CD14-positive monocyte (primary cell): ENCODE measurements around the gene KIAA0040. TPM values are rescaled to one million over a fixed set of nuclear protein-coding genes. Genes with fewer than 3 reads are reported as not detected.

Source experiments
- DNase-seq, 3 donors: peaks; one replicate each; pipeline ENCODE4 v3.0.0-alpha.2; 2011 to 2022
- H2AFZ ChIP-seq: 2 replicates; pipeline ENCODE4 v1.6.0; 2012; ENCODE audit warnings: mild to moderate bottlenecking, low read depth, low read length, inconsistent platforms; ENCODE audit not compliant: insufficient read depth, poor library complexity, severe bottlenecking
- H3K27ac ChIP-seq, 2 donors: 1 replicate in 1 of 2; 2 replicates in 1 of 2; pipeline ENCODE4 v1.5.1; 2012 to 2013; ENCODE audit warnings: low read length in 2 of 2, control low read depth in 1 of 2, inconsistent platforms in 1 of 2, low read depth in 1 of 2, mild to moderate bottlenecking in 1 of 2
- H3K27me3 ChIP-seq, 2 donors: one replicate each; pipeline versions ENCODE4 v1.6.0 to v1.6.1; 2011 to 2013; ENCODE audit warnings: low read length in 2 of 2; ENCODE audit not compliant: control insufficient read depth in 2 of 2, insufficient read depth in 2 of 2
- H3K36me3 ChIP-seq, 2 donors: replicated peaks in 1 of 2; 1 replicate in 1 of 2; 2 replicates in 1 of 2; pipeline versions ENCODE4 v1.5.1 to v1.6.1; 2012 to 2013; ENCODE audit warnings: low read length in 2 of 2, control low read depth in 1 of 2, inconsistent platforms in 1 of 2, mild to moderate bottlenecking in 1 of 2; ENCODE audit not compliant: insufficient read depth in 2 of 2, control insufficient read depth in 1 of 2
- H3K4me1 ChIP-seq, 2 donors: 1 replicate in 1 of 2; 2 replicates in 1 of 2; pipeline versions ENCODE4 v1.5.1 to v1.6.1; 2012 to 2013; ENCODE audit warnings: low read length in 2 of 2, control low read depth in 1 of 2, inconsistent platforms in 1 of 2, mild to moderate bottlenecking in 1 of 2, moderate library complexity in 1 of 2; ENCODE audit not compliant: insufficient read depth in 2 of 2, control insufficient read depth in 1 of 2
- H3K4me2 ChIP-seq: replicated peaks from 2 replicates; pipeline ENCODE3; 2012; ENCODE audit warnings: low read length, moderate library complexity, mild to moderate bottlenecking; ENCODE audit not compliant: poor library complexity, severe bottlenecking; ENCODE audit errors: extremely low read depth
- H3K4me3 ChIP-seq, 3 experiments: fragments of 200-600 bp in 1 of 3; sonication (generic) in 1 of 3; replicated peaks in 1 of 3; 1 replicate in 2 of 3; 2 replicates in 1 of 3; pipeline ENCODE4 v1.5.1; 2011 to 2013; ENCODE audit warnings: low read length in 3 of 3, mild to moderate bottlenecking in 3 of 3, control low read depth in 2 of 3, low read depth in 2 of 3, inconsistent platforms in 1 of 3, moderate library complexity in 1 of 3
- H3K79me2 ChIP-seq: 2 replicates; pipeline ENCODE4 v1.6.0; 2012; ENCODE audit warnings: mild to moderate bottlenecking, control low read depth, inconsistent platforms, low read length, moderate library complexity; ENCODE audit not compliant: insufficient read depth
- H3K9ac ChIP-seq: 2 replicates; pipeline ENCODE4 v1.6.0; 2017; ENCODE audit warnings: low read length, mild to moderate bottlenecking; ENCODE audit not compliant: insufficient read depth, poor library complexity, severe bottlenecking
- H3K9me3 ChIP-seq, 2 donors: replicated peaks in 1 of 2; 1 replicate in 1 of 2; 2 replicates in 1 of 2; pipeline versions ENCODE4 v1.5.1 to v1.6.1; 2012 to 2013; ENCODE audit warnings: low read length in 2 of 2, control low read depth in 1 of 2; ENCODE audit not compliant: control insufficient read depth in 1 of 2, insufficient read depth in 1 of 2
- H4K20me1 ChIP-seq: 2 replicates; pipeline ENCODE4 v1.6.0; 2012; ENCODE audit warnings: mild to moderate bottlenecking, low read length, control low read depth, moderate library complexity; ENCODE audit not compliant: insufficient read depth
- H3K27ac Mint-ChIP-seq, 7 donors: one replicate each; pipeline ENCODE4 v1.8.0; 2020; ENCODE audit warnings: mild to moderate bottlenecking in 7 of 7, mixed read lengths in 7 of 7, moderate library complexity in 6 of 7, inconsistent platforms in 2 of 7
- H3K27me3 Mint-ChIP-seq, 3 donors: one replicate each; pipeline ENCODE4 v1.8.0; 2021 to 2022; ENCODE audit warnings: low read depth in 3 of 3, mild to moderate bottlenecking in 3 of 3, mixed read lengths in 3 of 3, moderate library complexity in 3 of 3, inconsistent platforms in 1 of 3
- H3K36me3 Mint-ChIP-seq, 2 donors: one replicate each; pipeline ENCODE4 v1.8.0; 2020; ENCODE audit warnings: mixed read lengths in 2 of 2, inconsistent platforms in 1 of 2, mild to moderate bottlenecking in 1 of 2
- H3K4me1 Mint-ChIP-seq: one replicate; pipeline ENCODE4 v1.8.0; 2020; ENCODE audit warnings: mild to moderate bottlenecking, mixed read lengths
- H3K4me3 Mint-ChIP-seq, 2 donors: one replicate each; pipeline ENCODE4 v1.8.0; 2020; ENCODE audit warnings: mild to moderate bottlenecking in 2 of 2, mixed read lengths in 2 of 2, moderate library complexity in 1 of 2
- H3K9me3 Mint-ChIP-seq, 7 donors: one replicate each; pipeline ENCODE4 v1.8.0; 2020 to 2022; ENCODE audit warnings: mixed read lengths in 7 of 7, mild to moderate bottlenecking in 6 of 7, moderate library complexity in 6 of 7, inconsistent platforms in 2 of 7
- WGBS: methylation state at CpG from one replicate; pipeline ENCODE4 v1.1.5; 2013; ENCODE audit warnings: missing lambda C conversion rate; ENCODE audit not compliant: insufficient coverage; 5-methylcytosine and 5-hydroxymethylcytosine counted together
- intact Hi-C, 2 donors: fragments of 100-400 bp; cut with micrococcal nuclease; formaldehyde crosslinking; loops; one replicate each; pipeline versions ENCODE4 v1.15.0 to v1.15.1; 2023
- polyA plus RNA-seq, 3 donors: library from polyadenylated mRNA; depleted of rRNA in 1 of 3; unstranded in 2 of 3; stranded (reverse) in 1 of 3; fragments of 300-500 nt in 2 of 3; fragments of >200 nt in 1 of 3; fragmentation: Illumina TruSeq in 2 of 3; gene quantifications; 1 replicate in 2 of 3; 2 replicates in 1 of 3; pipeline ENCODE4 v1.2.3, GENCODE V29; 2012 to 2021
- TF ChIP-seq, protein P1 (sequence below): fragments of 200-600 bp; IDR thresholded peaks from one replicate; pipeline ENCODE4 v1.8.0; 2022; ENCODE audit warnings: antibody characterized with exemption, mild to moderate bottlenecking

Gene KIAA0040
- polyA plus RNA-seq, 3 donors, result 24.0 to 35.4 (median 25.9) TPM

DNA sequence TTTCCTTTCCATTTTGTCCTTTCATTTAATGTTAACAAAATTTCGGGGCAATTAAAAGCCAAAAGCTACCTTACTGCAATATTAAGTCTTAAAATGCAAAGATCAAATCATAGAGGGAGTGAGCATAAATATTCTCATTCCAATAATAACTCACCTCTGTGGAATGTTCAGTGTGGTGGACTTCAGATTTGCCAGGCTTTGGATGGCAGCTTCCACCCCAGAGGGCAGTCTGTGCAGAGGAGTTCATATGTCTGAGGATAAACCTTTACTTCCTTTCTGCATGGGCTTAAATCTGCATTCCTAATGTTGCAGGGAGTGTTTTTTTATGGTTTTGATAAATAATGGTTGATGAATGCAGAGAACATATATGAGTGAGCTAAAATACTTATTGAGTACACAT lies 16.3 kb downstream of the KIAA0040 start:
- Histone ChIP-seq H3K79me2 (peaks cover 47% of the 10 kb centered on the region), H3K9ac (no peak overlapping the region), H3K9me3 (no peaks in the 10 kb centered on the region), H3K4me2 (no peak overlapping the region), H3K36me3 (peaks cover 42 to 76% of the 10 kb centered on the region in 2 donors), H3K4me1 (peaks cover 0 to 2% of the 10 kb centered on the region in 2 donors), H3K27me3 (no peaks in the 10 kb centered on the region), H2AFZ (no peak overlapping the region), H3K4me3 (no peak overlapping the region), H3K27ac (no peak overlapping the region), H4K20me1 (peaks cover 90% of the 10 kb centered on the region)
- Mint-ChIP-seq H3K4me1 (peaks cover 19% of the 10 kb centered on the region), H3K36me3 (peaks cover 68 to 70% of the 10 kb centered on the region in 2 donors), H3K27me3 (no peaks in the 10 kb centered on the region), H3K27ac (peak overlapping the region in 2 of 7 donors; percentile 14 to 20), H3K4me3 (no peak overlapping the region), H3K9me3 (no peaks in the 10 kb centered on the region)
- DNase-seq, result no peak
- intact Hi-C loops, result no loop called here
- TF ChIP-seq, protein P1, sequence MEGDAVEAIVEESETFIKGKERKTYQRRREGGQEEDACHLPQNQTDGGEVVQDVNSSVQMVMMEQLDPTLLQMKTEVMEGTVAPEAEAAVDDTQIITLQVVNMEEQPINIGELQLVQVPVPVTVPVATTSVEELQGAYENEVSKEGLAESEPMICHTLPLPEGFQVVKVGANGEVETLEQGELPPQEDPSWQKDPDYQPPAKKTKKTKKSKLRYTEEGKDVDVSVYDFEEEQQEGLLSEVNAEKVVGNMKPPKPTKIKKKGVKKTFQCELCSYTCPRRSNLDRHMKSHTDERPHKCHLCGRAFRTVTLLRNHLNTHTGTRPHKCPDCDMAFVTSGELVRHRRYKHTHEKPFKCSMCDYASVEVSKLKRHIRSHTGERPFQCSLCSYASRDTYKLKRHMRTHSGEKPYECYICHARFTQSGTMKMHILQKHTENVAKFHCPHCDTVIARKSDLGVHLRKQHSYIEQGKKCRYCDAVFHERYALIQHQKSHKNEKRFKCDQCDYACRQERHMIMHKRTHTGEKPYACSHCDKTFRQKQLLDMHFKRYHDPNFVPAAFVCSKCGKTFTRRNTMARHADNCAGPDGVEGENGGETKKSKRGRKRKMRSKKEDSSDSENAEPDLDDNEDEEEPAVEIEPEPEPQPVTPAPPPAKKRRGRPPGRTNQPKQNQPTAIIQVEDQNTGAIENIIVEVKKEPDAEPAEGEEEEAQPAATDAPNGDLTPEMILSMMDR, result no peak
- WGBS, result no CpG with 5 or more reads among the region's 1 CpG

DNA sequence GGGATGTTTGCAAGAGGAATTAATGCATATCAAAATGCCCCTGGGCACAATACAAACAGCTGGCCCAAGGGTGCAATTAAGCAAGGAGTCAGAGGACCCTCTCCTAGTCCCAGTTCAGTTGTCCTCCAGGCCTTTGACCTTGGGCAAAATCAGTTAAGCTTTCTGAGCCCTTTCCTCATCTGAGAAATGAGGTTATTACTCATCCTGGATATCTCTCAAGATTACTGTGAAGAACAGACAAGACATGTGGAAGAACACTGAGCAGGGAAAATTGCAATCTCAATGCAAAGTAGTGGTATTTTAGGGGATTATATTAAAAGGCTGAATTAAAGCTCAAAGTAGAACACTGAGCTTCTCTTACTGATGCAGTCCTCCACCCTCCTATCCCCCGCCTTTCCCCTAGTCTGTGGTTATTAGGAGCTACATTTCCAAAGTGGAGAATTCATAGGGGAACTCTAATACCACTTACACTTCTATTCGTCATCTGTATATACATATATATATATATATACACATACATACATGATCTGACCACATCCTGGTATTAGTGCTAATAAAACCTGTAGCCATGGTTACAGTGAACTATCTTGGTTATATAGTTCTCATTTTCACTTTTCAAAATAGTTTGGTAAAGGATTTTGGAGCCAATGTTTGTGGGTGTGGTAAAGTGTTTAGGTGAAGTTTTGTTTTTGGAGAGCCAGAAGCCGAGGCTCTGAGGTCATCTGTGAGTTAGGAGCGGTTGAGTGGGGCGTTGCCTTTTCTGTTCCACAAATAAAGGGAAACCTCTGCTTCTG lies 18.1 kb downstream of the KIAA0040 start:
- WGBS, result 84% methylated on average over 3 of the region's 5 CpGs
- TF ChIP-seq, protein P1, result no peak
- Histone ChIP-seq H3K4me2 (no peak overlapping the region), H3K36me3 (peaks cover 45 to 90% of the 10 kb centered on the region in 2 donors), H3K4me3 (no peak overlapping the region), H3K4me1 (no peaks in the 10 kb centered on the region), H2AFZ (no peak overlapping the region), H3K9ac (no peak overlapping the region), H4K20me1 (peaks cover 90% of the 10 kb centered on the region), H3K79me2 (peaks cover 32% of the 10 kb centered on the region), H3K9me3 (no peaks in the 10 kb centered on the region), H3K27ac (no peak overlapping the region), H3K27me3 (no peaks in the 10 kb centered on the region)
- peak overlapping the region in 1 of 7 donors; percentile 57 for H3K27ac Mint-ChIP-seq
- intact Hi-C loops, result no loop called here
- H3K27me3 Mint-ChIP-seq, result no peaks in the 10 kb centered on the region
- peaks cover 82 to 83% of the 10 kb centered on the region in 2 donors for H3K36me3 Mint-ChIP-seq
- peaks cover 20% of the 10 kb centered on the region for H3K4me1 Mint-ChIP-seq
- H3K4me3 Mint-ChIP-seq, result no peak overlapping the region
- no peaks in the 10 kb centered on the region for H3K9me3 Mint-ChIP-seq
- DNase-seq, result no peak
